Panc1 (cell line): ENCODE results near the gene PHACTR2.

Source experiments
- CTCF ChIP-seq: fragments of 450-650 bp; IDR thresholded peaks from 2 replicates; pipeline ENCODE4 v1.5.1; 2017; ENCODE audit warnings: mild to moderate bottlenecking
- POLR2AphosphoS5 ChIP-seq: IDR thresholded peaks from 2 replicates; pipeline ENCODE4 v1.6.1; 2012; ENCODE audit warnings: mild to moderate bottlenecking, low read depth, low read length, moderate library complexity
- TCF7L2 ChIP-seq: IDR thresholded peaks from 2 replicates; pipeline ENCODE4 v1.6.1; 2011; ENCODE audit warnings: mild to moderate bottlenecking, low read depth, low read length, inconsistent platforms

DNA sequence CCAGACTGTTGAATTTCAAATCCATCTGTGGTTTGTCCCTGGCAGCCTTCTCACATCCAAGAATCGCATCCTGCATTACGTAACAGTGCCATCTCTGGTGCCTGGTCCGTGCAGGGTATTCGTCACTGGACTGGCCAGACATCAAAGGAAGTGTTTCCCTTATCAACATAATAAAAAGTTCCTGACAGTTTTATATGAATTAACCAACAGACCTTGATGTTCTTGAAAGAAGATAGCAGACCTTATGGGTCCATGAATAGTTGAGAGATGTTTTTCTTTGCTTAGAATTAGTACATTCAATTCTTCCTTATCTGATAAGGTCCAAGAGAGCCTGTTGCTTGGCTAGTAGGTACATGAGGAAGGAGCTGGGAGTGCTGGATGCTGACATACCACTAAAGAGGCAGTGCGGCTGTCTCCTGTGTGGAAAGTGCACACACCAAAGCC is 77.6 kb downstream of the PHACTR2 start:
- TF ChIP-seq CTCF: no peak
- TF ChIP-seq TCF7L2: peak; percentile 80
- TF ChIP-seq POLR2AphosphoS5: no peak
